ENCODE results near the gene GLYR1. TPM values are rescaled to one million over a fixed set of nuclear protein-coding genes. Genes with fewer than 3 reads are reported as not detected.
A peak's percentile ranks its signal among the peaks of the same experiment; 100 is the strongest.

GLYR1 gene
- total and polyA plus RNA-seq, 2 of the 4 experiments (the other 2 are of a cell fraction): 26.0 to 54.2 TPM

DNA sequence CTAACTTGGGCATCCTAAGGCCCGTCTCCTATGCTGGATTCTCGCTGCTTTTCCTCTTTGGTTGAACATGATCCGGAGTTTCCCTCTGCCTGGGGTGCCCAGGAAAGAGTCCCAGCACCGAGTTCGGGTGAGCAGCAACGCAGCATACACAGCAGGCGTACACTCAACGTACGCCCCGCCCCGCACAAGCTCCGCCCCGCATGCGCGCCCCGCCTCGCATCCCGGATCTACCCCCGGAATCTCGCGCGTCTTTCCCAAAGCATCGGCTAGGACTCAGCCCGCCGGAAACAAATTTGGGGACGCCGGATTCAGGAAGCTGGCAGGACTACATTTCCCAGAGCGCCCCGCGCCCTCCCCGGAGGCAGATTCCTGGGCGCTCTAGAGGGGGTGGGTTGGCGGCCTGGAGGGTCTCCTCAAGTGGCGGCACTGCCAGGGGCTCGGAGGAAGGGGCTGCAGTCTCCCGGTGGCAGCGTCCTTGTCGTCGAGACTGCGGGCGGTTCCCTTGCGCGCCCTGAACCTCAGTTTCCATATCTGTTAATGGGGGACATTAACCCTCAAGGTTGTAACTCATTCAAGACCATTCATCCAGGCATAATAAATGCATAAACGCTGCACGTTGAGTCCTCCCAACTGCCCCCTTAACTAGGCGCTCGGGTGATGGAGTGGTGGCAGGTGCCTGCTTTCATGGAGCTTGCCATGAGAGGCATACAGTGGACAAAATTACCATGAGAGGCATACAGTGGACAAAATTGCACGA lies 78.4 kb downstream of the GLYR1 start (continued):
- TF ChIP-seq RCOR1 (IDR thresholded peaks at IDR 0.05; ENCODE audit: insufficient replicate concordance, low read length) (peak; percentile 86), RFX5 (IDR thresholded peaks at IDR 0.05; ENCODE audit: low read depth, low read length) (no peak), SMC3 (IDR thresholded peaks at IDR 0.05; ENCODE audit: low read depth, low read length) (no peak)

DNA sequence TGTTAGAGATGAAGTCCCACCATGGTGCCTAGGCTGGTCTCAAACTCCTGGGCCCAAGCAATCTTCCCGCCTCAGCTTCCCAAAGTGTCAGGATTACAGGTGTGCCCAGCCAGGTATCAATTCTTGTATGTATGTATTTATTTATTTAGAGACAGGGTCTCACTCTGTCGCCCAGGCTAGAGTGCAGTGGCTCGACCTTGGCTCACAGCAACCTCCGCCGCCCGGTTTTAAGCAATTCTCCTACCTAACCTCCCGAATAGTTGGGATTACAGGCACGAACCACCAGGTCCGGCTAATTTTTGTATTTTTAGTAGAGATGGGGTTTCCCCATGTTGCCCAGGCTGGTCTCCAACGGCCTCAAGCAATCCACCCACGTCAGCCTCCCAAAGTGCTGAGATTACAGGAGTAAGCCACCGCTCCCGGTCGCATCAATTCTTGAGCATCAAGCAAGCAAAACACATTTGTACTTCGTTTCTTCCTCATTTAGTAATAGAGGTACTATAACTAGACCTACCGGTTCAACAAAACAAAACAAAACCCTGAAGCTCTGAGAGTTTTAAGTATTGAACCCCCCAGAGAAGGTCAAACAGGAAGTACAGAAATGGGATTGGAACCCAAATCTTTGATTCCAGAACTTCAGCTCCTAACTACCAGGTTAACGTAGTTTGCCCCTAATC lies 79.1 kb downstream of the GLYR1 start:
- peak overlapping the region; percentile 82; the same call in 1 of the 2 replicates for H3K23ac ChIP-seq (ENCODE audit: low read depth, low read length)
- peak overlapping the region; percentile 90 for H4K5ac ChIP-seq (ENCODE audit: low read depth, low read length)
- H3K9me1 ChIP-seq (ENCODE audit: insufficient read depth, low read length): peaks cover 6% of the 10 kb centered on the region
- peak overlapping the region; percentile 51 for H3K4me3 ChIP-seq (ENCODE audit: insufficient read depth, low read depth, low read length)
- H3K14ac ChIP-seq (replicated peaks; ENCODE audit: low read depth, low read length): peak overlapping the region; percentile 98
- H3K27ac ChIP-seq (ENCODE audit: insufficient read depth, low read length): peak overlapping the region; percentile 78
- H4K20me1 ChIP-seq (ENCODE audit: insufficient read depth, low read length): no peaks in the 10 kb centered on the region
- dilution Hi-C loops (cut with HindIII; ENCODE audit: low sequenced_read_pairs, unreplicated experiment): no loop called here
- no peaks in the 10 kb centered on the region for H3K9me3 ChIP-seq (ENCODE audit: control insufficient read depth, insufficient read depth, low read length)
- TF ChIP-seq NFE2L2 (IDR thresholded peaks at IDR 0.05; ENCODE audit: low read depth, low read length) (no peak), RFX5 (IDR thresholded peaks at IDR 0.05; ENCODE audit: low read depth, low read length) (no peak), MAFK (IDR thresholded peaks at IDR 0.05; ENCODE audit: low read depth, low read length) (no peak), MXI1 (IDR thresholded peaks at IDR 0.05; ENCODE audit: borderline replicate concordance, low read depth, low read length) (no peak)
- TF ChIP-seq, protein P1, sequence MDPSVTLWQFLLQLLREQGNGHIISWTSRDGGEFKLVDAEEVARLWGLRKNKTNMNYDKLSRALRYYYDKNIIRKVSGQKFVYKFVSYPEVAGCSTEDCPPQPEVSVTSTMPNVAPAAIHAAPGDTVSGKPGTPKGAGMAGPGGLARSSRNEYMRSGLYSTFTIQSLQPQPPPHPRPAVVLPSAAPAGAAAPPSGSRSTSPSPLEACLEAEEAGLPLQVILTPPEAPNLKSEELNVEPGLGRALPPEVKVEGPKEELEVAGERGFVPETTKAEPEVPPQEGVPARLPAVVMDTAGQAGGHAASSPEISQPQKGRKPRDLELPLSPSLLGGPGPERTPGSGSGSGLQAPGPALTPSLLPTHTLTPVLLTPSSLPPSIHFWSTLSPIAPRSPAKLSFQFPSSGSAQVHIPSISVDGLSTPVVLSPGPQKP (IDR thresholded peaks at IDR 0.05; ENCODE audit: borderline replicate concordance, low read depth, low read length): no peak
- peaks cover 18 to 33% of the 10 kb centered on the region in 2 experiments; a peak in 3 of 4 replicates for H3K79me1 ChIP-seq (ENCODE audit: low read depth in 1 of 2, low read length in 2 of 2)
- no peak overlapping the region for H2BK20ac ChIP-seq (ENCODE audit: low read depth, low read length)
- peak; percentile 13 for DNase-seq
- WGBS, 2 experiments (ENCODE audit: extremely low coverage in 2 of 2, insufficient read length in 1 of 2): 33% methylated on average over 1 of the region's 17 CpGs; no CpG with 5 or more reads in 1 of the 2 experiments
- H4K8ac ChIP-seq (ENCODE audit: low read depth in 2 of 2, low read length in 2 of 2): peak overlapping the region; percentile 98 to 99
- intact Hi-C loops (cut with micrococcal nuclease): loop anchor here (2.0 to 5.0 kb wide), 4 partner anchors 33 to 189 kb away; partner anchors contain the start of genes ANKS3, DNAAF8 and ROGDI
- H2AK5ac ChIP-seq (ENCODE audit: low read depth, low read length): peak overlapping the region; percentile 54
- H3K4me2 ChIP-seq (ENCODE audit: low read depth, low read length): peak overlapping the region; percentile 91
- H3K56ac ChIP-seq (ENCODE audit: extremely low read depth, insufficient read depth, low read length): peak overlapping the region; percentile 82
- peak overlapping the region; percentile 80 for H4K91ac ChIP-seq (ENCODE audit: insufficient read depth, low read depth, low read length)
- H3K36me3 ChIP-seq (ENCODE audit: control insufficient read depth, insufficient read depth, low read length): peaks cover 15% of the 10 kb centered on the region; the same call in 1 of the 2 replicates
- peak overlapping the region; percentile 92 for H3K4ac ChIP-seq (ENCODE audit: low read depth, low read length)
- no TSS peak for BruUV-seq (replicated peaks)
- peak overlapping the region; percentile 83 for H2AK9ac ChIP-seq (replicated peaks; ENCODE audit: low read depth, low read length, poor library complexity)
- ChIA-PET POLR2A (ENCODE audit: unreplicated experiment) (no interaction called here), CTCF (interaction anchor here (0.6 kb wide), 1 partner anchor 66 kb away, joined by 4 read pairs; no protein-coding TSS in a partner anchor)
- peak overlapping the region; percentile 55; the same call in 1 of the 3 replicates for H2BK15ac ChIP-seq (ENCODE audit: low read depth, low read length)
- H3K18ac ChIP-seq (ENCODE audit: low read depth, low read length): peak overlapping the region; percentile 69
- peak overlapping the region; percentile 74 for H2BK5ac ChIP-seq (ENCODE audit: low read depth, low read length, poor library complexity, severe bottlenecking)
- in situ Hi-C loops (cut with MboI; ENCODE audit: low sequenced_read_pairs): loop anchor here (10.0 kb wide), 1 partner anchor 187 kb away; the partner anchor contains the start of gene SEC14L5
- 0 out of 2 replicates have a peak overlapping the region, but pooled peaks have one; percentile 44 for H2BK120ac ChIP-seq (ENCODE audit: low read depth, low read length)
- H3K9ac ChIP-seq (ENCODE audit: low read depth, low read length): peak overlapping the region; percentile 81
- peak overlapping the region; percentile 94 for H2AFZ ChIP-seq (replicated peaks; ENCODE audit: low read length, poor library complexity)
- peaks cover 7% of the 10 kb centered on the region for H3K4me1 ChIP-seq (ENCODE audit: control insufficient read depth, insufficient read depth, low read length)
- no peaks in the 10 kb centered on the region for H3K27me3 ChIP-seq (ENCODE audit: control insufficient read depth, insufficient read depth, low read length)
- ATAC-seq (ENCODE audit: low read depth): no peak
